GM23338 (cell line): ENCODE measurements around the gene PIEZO2. TPM values are rescaled to one million over a fixed set of nuclear protein-coding genes. Genes with fewer than 3 reads are reported as not detected.

ENCODE experiments used
- ATAC-seq: fragments of 200-7000 bp; cut with Tn5 transposase; 3 replicates; pipeline ENCODE4 v1.9.1; 2020
- DNase-seq: peaks from one replicate; pipeline ENCODE4 v3.0.0-alpha.2; 2015; ENCODE audit warnings: low spot score
- H2AFZ ChIP-seq: fragments of 200-600 bp; sonication (generic); 2 replicates; pipeline ENCODE4 v1.8.0; 2016; ENCODE audit warnings: antibody characterized with exemption, mild to moderate bottlenecking, moderate library complexity
- H3F3A ChIP-seq: fragments of 200-600 bp; sonication (generic); replicated peaks from 2 replicates; pipeline ENCODE4 v1.8.0; 2017; ENCODE audit warnings: antibody characterized with exemption, mixed run types, low read depth
- H3K27ac ChIP-seq: fragments of 200-600 bp; sonication (generic); 2 replicates; pipeline ENCODE4 v1.6.1; 2016; ENCODE audit warnings: low read depth
- H3K27me3 ChIP-seq: fragments of 200-600 bp; sonication (generic); 2 replicates; pipeline ENCODE4 v1.8.0; 2016; ENCODE audit warnings: mild to moderate bottlenecking, mixed run types, moderate library complexity; ENCODE audit not compliant: insufficient read depth
- H3K36me3 ChIP-seq: fragments of 200-600 bp; sonication (generic); 2 replicates; pipeline ENCODE4 v1.8.0; 2016; ENCODE audit warnings: mild to moderate bottlenecking; ENCODE audit not compliant: insufficient read depth
- H3K4me1 ChIP-seq: fragments of 200-600 bp; sonication (generic); 2 replicates; pipeline ENCODE4 v1.8.0; 2016; ENCODE audit warnings: mild to moderate bottlenecking, moderate library complexity; ENCODE audit not compliant: insufficient read depth
- H3K4me2 ChIP-seq: fragments of 200-600 bp; sonication (generic); 2 replicates; pipeline ENCODE4 v1.7.1; 2017; ENCODE audit warnings: mixed run types
- H3K4me3 ChIP-seq: fragments of 200-600 bp; sonication (generic); 2 replicates; pipeline ENCODE4 v1.6.1; 2016; ENCODE audit warnings: mixed run types
- H3K79me2 ChIP-seq: fragments of 200-600 bp; sonication (generic); replicated peaks from 2 replicates; pipeline ENCODE4 v1.8.0; 2017; ENCODE audit warnings: mild to moderate bottlenecking; ENCODE audit not compliant: insufficient read depth
- H3K9me2 ChIP-seq: fragments of 200-600 bp; sonication (generic); 2 replicates; pipeline ENCODE4 v1.8.0; 2017; ENCODE audit not compliant: insufficient read depth
- H4K20me1 ChIP-seq: fragments of 200-600 bp; sonication (generic); replicated peaks from 2 replicates; pipeline ENCODE4 v1.8.0; 2017; ENCODE audit warnings: mild to moderate bottlenecking; ENCODE audit not compliant: insufficient read depth
- H3K27ac Mint-ChIP-seq: 2 replicates; pipeline ENCODE4 v1.8.0; 2020; ENCODE audit warnings: inconsistent platforms, mild to moderate bottlenecking, moderate library complexity, mixed read lengths
- H3K27me3 Mint-ChIP-seq: 3 replicates; pipeline ENCODE4 v1.8.0; 2022; ENCODE audit warnings: low read depth, mild to moderate bottlenecking, moderate library complexity, mixed read lengths, inconsistent platforms; ENCODE audit not compliant: insufficient read depth, poor library complexity
- H3K36me3 Mint-ChIP-seq: 3 replicates; pipeline ENCODE4 v1.8.0; 2021; ENCODE audit warnings: low read depth, mild to moderate bottlenecking, inconsistent platforms, moderate library complexity, mixed read lengths
- H3K4me1 Mint-ChIP-seq: 3 replicates; pipeline ENCODE4 v1.8.0; 2020; ENCODE audit warnings: mild to moderate bottlenecking, inconsistent platforms, mixed read lengths
- H3K4me3 Mint-ChIP-seq: 3 replicates; pipeline ENCODE4 v1.8.0; 2021; ENCODE audit warnings: moderate library complexity, mild to moderate bottlenecking, inconsistent platforms, mixed read lengths
- H3K9me3 Mint-ChIP-seq: 3 replicates; pipeline ENCODE4 v1.8.0; 2020; ENCODE audit warnings: moderate library complexity, mild to moderate bottlenecking, inconsistent platforms, mixed read lengths
- CREB1 ChIP-seq: fragments of 250-450 bp; sonication (Bioruptor Pico); IDR thresholded peaks from 2 replicates; pipeline ENCODE4 v1.5.0; 2020; ENCODE audit warnings: low read depth, mild to moderate bottlenecking, moderate library complexity
- EZH2 ChIP-seq: fragments of 200-600 bp; sonication (generic); IDR thresholded peaks from one replicate; pipeline ENCODE4 v1.8.0; 2017; ENCODE audit warnings: antibody characterized with exemption, mild to moderate bottlenecking, low read depth; ENCODE audit not compliant: unreplicated experiment
- EZH2phosphoT487 ChIP-seq: fragments of 200-600 bp; sonication (generic); IDR thresholded peaks from one replicate; pipeline ENCODE4 v1.8.1; 2018; ENCODE audit warnings: antibody characterized with exemption; ENCODE audit not compliant: unreplicated experiment
- JUNB ChIP-seq: IDR thresholded peaks from one replicate; pipeline ENCODE4 v1.6.1; 2016; ENCODE audit warnings: antibody characterized with exemption; ENCODE audit not compliant: unreplicated experiment
- NANOG ChIP-seq: IDR thresholded peaks from 2 replicates; pipeline ENCODE4 v1.6.1; 2016; ENCODE audit warnings: antibody characterized with exemption, borderline replicate concordance
- POLR2AphosphoS5 ChIP-seq: IDR thresholded peaks from 2 replicates; pipeline ENCODE4 v1.6.1; 2016; ENCODE audit warnings: antibody characterized with exemption, low read depth
- STAT1 ChIP-seq: IDR thresholded peaks from one replicate; pipeline ENCODE4 v1.6.1; 2016; ENCODE audit warnings: antibody characterized with exemption; ENCODE audit not compliant: unreplicated experiment
- ZNF114 ChIP-seq: fragments of 250-450 bp; sonication (Bioruptor Pico); IDR thresholded peaks from 2 replicates; pipeline ENCODE4 v1.5.0; 2020; ENCODE audit warnings: mild to moderate bottlenecking, moderate library complexity
- ZNF331 ChIP-seq: fragments of 250-450 bp; sonication (Bioruptor Pico); IDR thresholded peaks from 2 replicates; pipeline ENCODE4 v1.5.0; 2020; ENCODE audit warnings: low read depth, mild to moderate bottlenecking, moderate library complexity
- polyA plus RNA-seq: library from polyadenylated mRNA; unstranded; fragments of >200 nt; fragmentation: Nextera tagmentation; extraction: Ambion mirVana; gene quantifications from 2 replicates; pipeline ENCODE4 v1.2.1, GENCODE V29; 2016
- total RNA-seq: library from RNA; depleted of rRNA; stranded (reverse); fragments of >200 nt; shearing (Covaris generic); gene quantifications from 2 replicates; pipeline ENCODE4 v1.2.3, GENCODE V29; 2014
- TF ChIP-seq, protein P1 (sequence below): IDR thresholded peaks from one replicate; pipeline ENCODE4 v1.6.1; 2018; ENCODE audit warnings: antibody characterized with exemption; ENCODE audit not compliant: unreplicated experiment
- TF ChIP-seq, protein P2 (sequence below): fragments of 250-450 bp; sonication (Bioruptor Pico); IDR thresholded peaks from 2 replicates; pipeline ENCODE4 v1.5.0; 2020; ENCODE audit warnings: mild to moderate bottlenecking, moderate library complexity
- TF ChIP-seq, protein P3 (sequence below): IDR thresholded peaks from 2 replicates; pipeline ENCODE4 v1.6.1; 2016; ENCODE audit warnings: antibody characterized with exemption
- TF ChIP-seq, protein P4 (sequence below), 2 experiments: fragments of 200-600 bp in 1 of 2; sonication (generic) in 1 of 2; conservative IDR thresholded peaks; 2 replicates each; pipeline versions ENCODE4 v1.5.1 to v1.6.1; 2016 to 2017; ENCODE audit warnings: antibody characterized with exemption in 2 of 2, low read depth in 2 of 2, mild to moderate bottlenecking in 2 of 2, moderate library complexity in 1 of 2

PIEZO2 gene
- total and polyA plus RNA-seq, 2 experiments from 2014 or later: 4.8 to 8.2 TPM

DNA sequence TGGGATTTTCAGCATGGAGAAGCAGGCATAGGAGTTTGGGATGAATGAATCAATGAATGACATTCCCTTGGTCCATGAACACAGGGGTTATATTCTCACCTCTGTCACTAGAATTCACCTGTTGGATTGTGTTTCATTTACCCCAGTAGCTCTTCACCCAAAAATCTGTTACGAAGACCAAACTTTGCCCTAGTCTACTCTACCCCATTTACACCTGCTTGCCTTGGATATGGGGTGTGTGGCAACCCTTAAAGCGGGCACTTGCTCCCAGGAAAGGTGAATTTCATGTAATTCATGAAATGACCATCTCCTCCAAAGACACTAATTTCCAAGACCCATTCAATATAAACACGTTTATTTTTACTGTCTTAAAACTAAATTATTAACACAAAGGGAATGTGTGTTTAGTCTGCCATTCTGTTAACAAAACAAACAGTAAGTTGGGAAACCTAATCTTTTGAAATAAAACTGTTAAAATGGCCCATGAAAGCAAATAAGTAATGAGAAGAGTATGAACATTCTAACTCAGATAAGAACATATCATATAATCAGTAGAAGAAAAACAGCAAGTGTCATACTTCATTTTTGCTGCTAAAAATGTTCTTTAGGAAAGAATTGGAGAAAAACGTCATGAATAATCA is 355.5 kb downstream of the PIEZO2 start:
- Histone ChIP-seq H4K20me1 (no peaks in the 10 kb centered on the region), H3F3A (no peaks in the 10 kb centered on the region), H3K79me2 (no peaks in the 10 kb centered on the region), H3K36me3 (no peaks in the 10 kb centered on the region), H3K4me1 (peaks cover 13% of the 10 kb centered on the region), H3K4me2 (no peak overlapping the region), H3K27me3 (no peaks in the 10 kb centered on the region), H3K27ac (no peak overlapping the region), H3K4me3 (no peak overlapping the region), H2AFZ (no peak overlapping the region), H3K9me2 (no peaks in the 10 kb centered on the region)
- Mint-ChIP-seq H3K27me3 (peaks cover 6% of the 10 kb centered on the region), H3K4me3 (no peak overlapping the region), H3K4me1 (peaks cover 11% of the 10 kb centered on the region), H3K36me3 (peaks cover 11% of the 10 kb centered on the region; the same call in 2 of the 3 replicates), H3K27ac (no peak overlapping the region), H3K9me3 (no peaks in the 10 kb centered on the region)
- DNase-seq: no peak
- TF ChIP-seq, protein P1, sequence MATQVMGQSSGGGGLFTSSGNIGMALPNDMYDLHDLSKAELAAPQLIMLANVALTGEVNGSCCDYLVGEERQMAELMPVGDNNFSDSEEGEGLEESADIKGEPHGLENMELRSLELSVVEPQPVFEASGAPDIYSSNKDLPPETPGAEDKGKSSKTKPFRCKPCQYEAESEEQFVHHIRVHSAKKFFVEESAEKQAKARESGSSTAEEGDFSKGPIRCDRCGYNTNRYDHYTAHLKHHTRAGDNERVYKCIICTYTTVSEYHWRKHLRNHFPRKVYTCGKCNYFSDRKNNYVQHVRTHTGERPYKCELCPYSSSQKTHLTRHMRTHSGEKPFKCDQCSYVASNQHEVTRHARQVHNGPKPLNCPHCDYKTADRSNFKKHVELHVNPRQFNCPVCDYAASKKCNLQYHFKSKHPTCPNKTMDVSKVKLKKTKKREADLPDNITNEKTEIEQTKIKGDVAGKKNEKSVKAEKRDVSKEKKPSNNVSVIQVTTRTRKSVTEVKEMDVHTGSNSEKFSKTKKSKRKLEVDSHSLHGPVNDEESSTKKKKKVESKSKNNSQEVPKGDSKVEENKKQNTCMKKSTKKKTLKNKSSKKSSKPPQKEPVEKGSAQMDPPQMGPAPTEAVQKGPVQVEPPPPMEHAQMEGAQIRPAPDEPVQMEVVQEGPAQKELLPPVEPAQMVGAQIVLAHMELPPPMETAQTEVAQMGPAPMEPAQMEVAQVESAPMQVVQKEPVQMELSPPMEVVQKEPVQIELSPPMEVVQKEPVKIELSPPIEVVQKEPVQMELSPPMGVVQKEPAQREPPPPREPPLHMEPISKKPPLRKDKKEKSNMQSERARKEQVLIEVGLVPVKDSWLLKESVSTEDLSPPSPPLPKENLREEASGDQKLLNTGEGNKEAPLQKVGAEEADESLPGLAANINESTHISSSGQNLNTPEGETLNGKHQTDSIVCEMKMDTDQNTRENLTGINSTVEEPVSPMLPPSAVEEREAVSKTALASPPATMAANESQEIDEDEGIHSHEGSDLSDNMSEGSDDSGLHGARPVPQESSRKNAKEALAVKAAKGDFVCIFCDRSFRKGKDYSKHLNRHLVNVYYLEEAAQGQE: no peak
- TF ChIP-seq ZNF114 (CRISPR knock-in tag) (no peak), POLR2AphosphoS5 (no peak), STAT1 (no peak), JUNB (no peak), EZH2phosphoT487 (no peak), CREB1 (CRISPR knock-in tag) (no peak), ZNF331 (CRISPR knock-in tag) (no peak), NANOG (no peak), EZH2 (no peak)
- TF ChIP-seq, protein P2, sequence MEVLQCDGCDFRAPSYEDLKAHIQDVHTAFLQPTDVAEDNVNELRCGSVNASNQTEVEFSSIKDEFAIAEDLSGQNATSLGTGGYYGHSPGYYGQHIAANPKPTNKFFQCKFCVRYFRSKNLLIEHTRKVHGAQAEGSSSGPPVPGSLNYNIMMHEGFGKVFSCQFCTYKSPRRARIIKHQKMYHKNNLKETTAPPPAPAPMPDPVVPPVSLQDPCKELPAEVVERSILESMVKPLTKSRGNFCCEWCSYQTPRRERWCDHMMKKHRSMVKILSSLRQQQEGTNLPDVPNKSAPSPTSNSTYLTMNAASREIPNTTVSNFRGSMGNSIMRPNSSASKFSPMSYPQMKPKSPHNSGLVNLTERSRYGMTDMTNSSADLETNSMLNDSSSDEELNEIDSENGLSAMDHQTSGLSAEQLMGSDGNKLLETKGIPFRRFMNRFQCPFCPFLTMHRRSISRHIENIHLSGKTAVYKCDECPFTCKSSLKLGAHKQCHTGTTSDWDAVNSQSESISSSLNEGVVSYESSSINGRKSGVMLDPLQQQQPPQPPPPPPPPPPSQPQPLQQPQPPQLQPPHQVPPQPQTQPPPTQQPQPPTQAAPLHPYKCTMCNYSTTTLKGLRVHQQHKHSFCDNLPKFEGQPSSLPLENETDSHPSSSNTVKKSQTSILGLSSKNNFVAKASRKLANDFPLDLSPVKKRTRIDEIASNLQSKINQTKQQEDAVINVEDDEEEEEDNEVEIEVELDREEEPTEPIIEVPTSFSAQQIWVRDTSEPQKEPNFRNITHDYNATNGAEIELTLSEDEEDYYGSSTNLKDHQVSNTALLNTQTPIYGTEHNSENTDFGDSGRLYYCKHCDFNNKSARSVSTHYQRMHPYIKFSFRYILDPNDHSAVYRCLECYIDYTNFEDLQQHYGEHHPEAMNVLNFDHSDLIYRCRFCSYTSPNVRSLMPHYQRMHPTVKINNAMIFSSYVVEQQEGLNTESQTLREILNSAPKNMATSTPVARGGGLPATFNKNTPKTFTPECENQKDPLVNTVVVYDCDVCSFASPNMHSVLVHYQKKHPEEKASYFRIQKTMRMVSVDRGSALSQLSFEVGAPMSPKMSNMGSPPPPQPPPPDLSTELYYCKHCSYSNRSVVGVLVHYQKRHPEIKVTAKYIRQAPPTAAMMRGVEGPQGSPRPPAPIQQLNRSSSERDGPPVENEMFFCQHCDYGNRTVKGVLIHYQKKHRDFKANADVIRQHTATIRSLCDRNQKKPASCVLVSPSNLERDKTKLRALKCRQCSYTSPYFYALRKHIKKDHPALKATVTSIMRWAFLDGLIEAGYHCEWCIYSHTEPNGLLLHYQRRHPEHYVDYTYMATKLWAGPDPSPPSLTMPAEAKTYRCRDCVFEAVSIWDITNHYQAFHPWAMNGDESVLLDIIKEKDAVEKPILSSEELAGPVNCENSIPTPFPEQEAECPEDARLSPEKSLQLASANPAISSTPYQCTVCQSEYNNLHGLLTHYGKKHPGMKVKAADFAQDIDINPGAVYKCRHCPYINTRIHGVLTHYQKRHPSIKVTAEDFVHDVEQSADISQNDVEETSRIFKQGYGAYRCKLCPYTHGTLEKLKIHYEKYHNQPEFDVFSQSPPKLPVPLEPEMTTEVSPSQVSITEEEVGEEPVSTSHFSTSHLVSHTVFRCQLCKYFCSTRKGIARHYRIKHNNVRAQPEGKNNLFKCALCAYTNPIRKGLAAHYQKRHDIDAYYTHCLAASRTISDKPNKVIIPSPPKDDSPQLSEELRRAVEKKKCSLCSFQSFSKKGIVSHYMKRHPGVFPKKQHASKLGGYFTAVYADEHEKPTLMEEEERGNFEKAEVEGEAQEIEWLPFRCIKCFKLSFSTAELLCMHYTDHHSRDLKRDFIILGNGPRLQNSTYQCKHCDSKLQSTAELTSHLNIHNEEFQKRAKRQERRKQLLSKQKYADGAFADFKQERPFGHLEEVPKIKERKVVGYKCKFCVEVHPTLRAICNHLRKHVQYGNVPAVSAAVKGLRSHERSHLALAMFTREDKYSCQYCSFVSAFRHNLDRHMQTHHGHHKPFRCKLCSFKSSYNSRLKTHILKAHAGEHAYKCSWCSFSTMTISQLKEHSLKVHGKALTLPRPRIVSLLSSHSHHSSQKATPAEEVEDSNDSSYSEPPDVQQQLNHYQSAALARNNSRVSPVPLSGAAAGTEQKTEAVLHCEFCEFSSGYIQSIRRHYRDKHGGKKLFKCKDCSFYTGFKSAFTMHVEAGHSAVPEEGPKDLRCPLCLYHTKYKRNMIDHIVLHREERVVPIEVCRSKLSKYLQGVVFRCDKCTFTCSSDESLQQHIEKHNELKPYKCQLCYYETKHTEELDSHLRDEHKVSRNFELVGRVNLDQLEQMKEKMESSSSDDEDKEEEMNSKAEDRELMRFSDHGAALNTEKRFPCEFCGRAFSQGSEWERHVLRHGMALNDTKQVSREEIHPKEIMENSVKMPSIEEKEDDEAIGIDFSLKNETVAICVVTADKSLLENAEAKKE (CRISPR knock-in tag): no peak
- TF ChIP-seq, protein P3, sequence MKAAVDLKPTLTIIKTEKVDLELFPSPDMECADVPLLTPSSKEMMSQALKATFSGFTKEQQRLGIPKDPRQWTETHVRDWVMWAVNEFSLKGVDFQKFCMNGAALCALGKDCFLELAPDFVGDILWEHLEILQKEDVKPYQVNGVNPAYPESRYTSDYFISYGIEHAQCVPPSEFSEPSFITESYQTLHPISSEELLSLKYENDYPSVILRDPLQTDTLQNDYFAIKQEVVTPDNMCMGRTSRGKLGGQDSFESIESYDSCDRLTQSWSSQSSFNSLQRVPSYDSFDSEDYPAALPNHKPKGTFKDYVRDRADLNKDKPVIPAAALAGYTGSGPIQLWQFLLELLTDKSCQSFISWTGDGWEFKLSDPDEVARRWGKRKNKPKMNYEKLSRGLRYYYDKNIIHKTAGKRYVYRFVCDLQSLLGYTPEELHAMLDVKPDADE: no peak
- TF ChIP-seq, protein P4, sequence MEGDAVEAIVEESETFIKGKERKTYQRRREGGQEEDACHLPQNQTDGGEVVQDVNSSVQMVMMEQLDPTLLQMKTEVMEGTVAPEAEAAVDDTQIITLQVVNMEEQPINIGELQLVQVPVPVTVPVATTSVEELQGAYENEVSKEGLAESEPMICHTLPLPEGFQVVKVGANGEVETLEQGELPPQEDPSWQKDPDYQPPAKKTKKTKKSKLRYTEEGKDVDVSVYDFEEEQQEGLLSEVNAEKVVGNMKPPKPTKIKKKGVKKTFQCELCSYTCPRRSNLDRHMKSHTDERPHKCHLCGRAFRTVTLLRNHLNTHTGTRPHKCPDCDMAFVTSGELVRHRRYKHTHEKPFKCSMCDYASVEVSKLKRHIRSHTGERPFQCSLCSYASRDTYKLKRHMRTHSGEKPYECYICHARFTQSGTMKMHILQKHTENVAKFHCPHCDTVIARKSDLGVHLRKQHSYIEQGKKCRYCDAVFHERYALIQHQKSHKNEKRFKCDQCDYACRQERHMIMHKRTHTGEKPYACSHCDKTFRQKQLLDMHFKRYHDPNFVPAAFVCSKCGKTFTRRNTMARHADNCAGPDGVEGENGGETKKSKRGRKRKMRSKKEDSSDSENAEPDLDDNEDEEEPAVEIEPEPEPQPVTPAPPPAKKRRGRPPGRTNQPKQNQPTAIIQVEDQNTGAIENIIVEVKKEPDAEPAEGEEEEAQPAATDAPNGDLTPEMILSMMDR (conservative IDR thresholded peaks at IDR 0.05; ENCODE audit: low read depth in 2 of 2): no peak
- no peak for ATAC-seq
